RKO (cell line): Measurements from ENCODE around the gene F13A1.

ENCODE experiments used
- DNase-seq: peaks from one replicate; pipeline ENCODE4 v3.0.0-alpha.2; 2016; ENCODE audit warnings: low spot score

F13A1 gene

DNA sequence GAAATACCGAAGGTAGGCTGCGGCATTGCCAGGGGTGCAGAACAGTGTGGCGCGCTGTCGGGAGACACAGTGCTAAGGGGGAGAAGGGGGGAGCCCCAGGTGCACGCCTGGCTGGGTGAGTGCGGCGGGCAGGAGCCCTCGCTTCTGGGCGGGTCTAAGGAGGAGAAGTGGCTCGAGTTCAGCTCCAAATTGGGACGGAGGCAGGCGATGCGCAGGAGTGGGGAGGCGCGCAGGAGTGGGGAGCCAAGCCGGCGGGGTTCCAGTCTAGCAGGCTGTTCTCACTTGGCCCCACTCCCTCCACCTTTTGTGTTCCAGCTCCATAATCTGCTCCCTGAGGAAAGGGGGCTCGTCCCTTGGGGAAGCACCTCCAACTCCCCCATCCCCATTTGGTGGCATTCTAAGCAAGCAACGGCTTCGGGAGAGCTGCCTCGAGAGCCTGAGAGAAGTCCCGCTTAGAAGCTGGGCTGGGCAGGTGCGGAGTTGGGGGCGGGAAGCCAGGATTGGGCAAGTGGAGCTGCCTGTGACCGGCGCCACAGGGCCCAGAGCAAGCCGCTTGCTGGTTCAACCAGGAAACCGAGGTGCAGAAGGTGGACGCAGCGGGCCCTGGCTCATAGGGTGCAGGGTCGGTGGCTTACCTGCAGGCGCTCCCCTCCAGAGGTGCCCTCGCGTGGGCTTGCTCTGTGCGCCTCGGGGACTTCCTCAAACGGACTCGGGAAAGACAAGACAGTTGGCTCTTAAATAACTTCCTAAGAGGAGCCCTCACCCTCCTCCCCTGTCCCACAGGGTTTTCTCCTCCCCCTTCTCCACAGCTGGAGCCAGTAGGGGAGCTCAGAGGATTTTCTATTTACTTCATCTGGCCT, at the start of gene F13A1:
TSS of gene F13A1 (minus strand) at position 711 of the 860 bp plus-strand sequence. CDS start 1,998 bp downstream, outside the sequence.
- no peak for DNase-seq

GRCh38 chr6:6368684-6369052, 48.2 kb upstream of the F13A1 start:
- no peak for DNase-seq

DNA sequence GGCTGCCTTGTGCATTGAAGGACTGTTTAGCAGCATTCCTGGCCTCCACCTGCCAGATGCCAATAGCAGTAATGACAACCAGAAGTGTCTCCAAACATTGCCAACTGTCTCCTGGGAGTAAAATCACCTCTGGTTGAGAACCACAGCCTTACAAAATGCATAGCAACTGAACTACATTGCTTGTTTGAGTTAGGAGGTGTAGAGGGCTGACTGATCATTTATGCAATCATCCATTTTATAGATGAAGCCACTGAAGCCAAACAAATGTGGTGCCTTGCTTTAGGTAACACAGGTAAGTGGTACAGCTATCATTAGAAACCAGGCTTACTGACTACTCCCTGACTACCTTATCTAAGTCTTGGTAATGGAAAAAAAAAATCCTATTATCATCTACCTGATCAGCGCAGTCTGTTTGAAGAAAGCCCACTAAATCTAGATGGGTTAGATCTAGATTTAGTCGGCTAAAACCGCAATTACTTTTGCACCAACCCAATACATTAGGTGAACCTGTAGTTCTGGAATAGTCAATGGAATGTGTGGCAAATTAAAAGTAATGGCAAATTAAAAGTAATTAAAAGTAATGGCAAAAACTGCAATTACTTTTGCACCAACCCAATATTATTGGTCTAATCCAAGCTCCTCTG, 47.7 kb upstream of the F13A1 start:
- no peak for DNase-seq

- DNase-seq, result no peak
These were observed 46.3 kb upstream of the F13A1 start for GRCh38 chr6:6366803-6367202.

- DNase-seq, result no peak
These were observed 44.8 kb upstream of the F13A1 start for GRCh38 chr6:6365242-6365641.

DNA sequence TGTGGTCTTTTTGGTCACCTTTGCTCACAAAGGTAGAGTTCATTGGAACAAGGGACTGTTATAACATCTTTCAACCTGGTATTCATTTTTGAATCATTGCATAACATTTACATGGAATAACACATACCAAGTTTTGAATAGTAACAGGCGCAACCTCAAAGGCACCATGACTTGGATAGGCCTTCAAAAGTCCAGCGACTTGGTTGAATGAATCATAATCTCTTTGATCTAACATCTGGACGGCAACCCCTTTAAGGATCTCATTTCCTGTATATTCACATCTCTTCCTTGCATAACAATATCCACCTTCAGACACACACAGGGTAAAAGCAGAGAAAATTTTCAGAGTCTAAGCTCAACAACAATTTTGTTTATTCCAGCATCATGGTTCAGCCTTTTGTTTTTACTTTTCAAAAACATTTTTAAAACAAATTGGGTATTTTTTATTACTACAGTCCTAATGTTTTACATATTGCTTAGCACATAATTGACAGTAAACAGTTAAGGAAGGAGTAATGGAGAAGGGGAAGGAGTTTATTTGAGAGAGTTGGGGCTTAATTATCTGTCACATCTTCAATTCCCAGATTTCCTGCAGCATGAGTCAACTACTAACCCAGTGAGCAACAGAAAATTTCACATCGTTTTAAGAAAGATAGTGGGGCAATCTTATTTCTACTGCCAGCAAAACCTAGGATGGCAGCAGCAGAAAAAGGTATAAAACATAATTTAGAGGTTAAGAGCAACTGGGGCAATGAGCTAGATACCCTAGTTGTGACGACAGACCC, 41.8 kb upstream of the F13A1 start:
- DNase-seq, result peak; percentile 1

- no peak for DNase-seq
These were observed 37.1 kb upstream of the F13A1 start for GRCh38 chr6:6357530-6357929.

DNA sequence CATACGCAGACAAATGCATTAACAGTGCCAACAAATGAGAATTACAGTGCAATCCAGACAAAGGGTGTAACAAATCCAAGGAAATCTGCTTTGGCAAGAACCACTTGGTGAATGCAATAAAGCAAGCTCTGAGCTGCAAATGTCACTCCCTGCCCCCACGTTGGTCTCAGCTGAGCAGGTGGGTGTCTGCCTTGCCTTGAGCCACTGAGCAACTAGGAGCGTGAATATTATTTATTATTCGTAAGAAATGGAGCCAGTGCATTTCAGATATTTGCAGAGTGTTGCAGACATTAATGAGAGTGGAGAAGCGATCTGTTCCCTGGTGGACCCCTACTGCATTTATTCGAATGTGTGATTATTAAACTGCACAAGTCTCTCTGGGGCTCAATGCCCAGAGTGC, 36.6 kb upstream of the F13A1 start:
- no peak for DNase-seq

GRCh38 chr6:6352772-6353171, 32.3 kb upstream of the F13A1 start:
- no peak for DNase-seq

DNA sequence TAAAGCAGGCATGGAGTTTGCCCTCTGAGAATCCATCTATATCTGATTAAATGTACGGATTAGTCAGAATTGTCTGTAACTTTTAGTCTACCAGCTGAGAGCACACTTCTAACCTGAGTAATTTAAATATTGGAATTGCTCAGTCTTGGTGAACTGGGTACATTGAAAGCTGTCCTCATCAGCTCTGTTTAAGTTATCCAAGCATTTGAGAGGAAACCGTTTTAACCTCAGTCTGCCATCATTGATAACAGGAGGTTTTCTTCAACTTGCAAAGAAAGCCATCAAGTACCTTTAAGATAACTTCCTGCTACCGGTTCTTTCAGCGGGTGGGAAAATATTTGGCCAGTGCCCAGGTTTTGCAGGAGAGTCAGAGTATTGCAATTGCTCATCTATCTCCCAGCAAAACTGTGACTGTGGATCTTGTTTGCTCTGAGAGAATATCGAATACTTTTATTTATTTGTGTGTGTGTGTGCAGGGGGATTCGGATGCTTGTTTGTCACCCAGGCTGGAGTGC, 31.1 kb upstream of the F13A1 start:
- DNase-seq, result no peak

DNA sequence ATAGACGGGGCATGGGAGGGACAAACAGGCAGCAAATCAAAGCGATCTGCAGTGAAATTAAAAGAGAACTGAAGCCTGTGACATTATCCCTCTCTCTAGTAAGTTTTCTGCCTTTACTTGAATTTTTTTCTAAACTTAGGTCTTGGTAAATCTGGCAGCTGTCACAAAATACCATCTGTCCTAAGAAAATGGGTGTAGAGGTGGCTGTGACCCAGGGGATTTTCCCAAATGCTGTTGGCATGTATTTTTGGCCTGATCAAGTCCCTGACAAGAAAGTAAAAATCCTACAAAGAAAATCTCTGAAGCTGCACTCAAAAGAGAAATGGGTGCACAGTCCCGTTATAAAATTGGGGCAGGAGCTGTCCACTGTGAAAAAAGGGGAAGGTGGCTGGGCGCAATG, 30.2 kb upstream of the F13A1 start:
- no peak for DNase-seq

DNA sequence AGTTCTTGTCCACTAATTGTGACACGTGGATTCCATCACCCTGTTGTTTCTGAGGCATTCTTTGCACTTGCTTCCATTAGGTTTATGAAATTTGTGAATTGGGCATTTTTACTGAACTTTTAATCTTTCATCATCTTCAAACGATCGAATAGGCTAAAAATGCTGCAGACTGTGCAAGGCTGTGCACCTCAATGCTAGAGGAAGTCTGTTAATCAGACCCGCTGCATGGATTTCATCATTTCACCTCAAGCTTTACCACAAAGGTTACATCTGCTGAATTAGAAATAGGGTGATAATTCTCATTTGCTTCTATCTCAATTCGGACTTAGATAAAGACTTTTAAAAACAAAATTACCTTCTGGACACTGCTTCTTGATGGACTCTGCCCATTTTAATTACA, 27.8 kb upstream of the F13A1 start:
- no peak for DNase-seq

GRCh38 chr6:6346427-6347023, 26.1 kb upstream of the F13A1 start:
- DNase-seq, result no peak

DNA sequence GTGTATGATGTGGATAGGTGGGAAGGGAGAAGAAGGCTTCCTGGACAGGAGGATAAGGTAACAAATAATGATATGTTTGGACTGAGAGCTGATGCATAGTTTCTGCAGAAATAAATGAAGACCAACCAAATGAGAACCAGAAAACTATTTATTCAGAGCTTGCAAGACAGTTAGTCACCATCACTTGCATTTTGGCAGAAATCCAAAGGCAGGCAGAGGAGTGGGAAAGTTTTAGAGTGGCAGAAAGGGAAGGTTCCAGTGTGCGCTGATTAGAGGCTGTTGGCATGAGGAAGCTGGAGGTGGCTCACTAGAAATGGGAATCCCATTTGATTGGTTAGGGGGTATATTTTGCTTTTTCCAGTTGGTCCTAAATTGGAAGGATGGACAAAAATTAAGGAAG, 13.0 kb upstream of the F13A1 start:
- DNase-seq, result no peak

GRCh38 chr6:6332811-6333244, 12.4 kb upstream of the F13A1 start:
- no peak for DNase-seq

- no peak for DNase-seq
These were observed 11.6 kb upstream of the F13A1 start for GRCh38 chr6:6331946-6332601.

- no peak for DNase-seq
These were observed 10.9 kb upstream of the F13A1 start for GRCh38 chr6:6331393-6331792.

DNA sequence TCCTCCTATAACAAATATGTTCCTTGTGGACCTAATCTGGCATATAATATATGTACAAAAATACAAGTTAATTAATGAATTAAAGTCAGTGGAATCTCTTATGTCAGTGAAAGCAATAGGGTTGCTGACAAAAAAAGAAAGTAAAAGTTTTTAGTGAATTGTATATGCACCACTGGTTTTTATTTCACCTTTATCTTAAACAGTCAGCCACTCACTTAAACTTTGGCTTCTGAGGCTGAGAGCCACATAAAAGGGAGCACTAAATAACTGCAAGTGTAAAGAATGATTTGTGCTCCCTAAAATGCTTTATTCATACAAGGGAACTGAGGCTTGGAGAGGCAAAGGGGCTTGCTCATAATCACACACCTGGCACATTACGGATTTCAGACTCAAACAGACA, 9.9 kb upstream of the F13A1 start:
- DNase-seq, result no peak

GRCh38 chr6:6328451-6328850, 8.0 kb upstream of the F13A1 start:
- DNase-seq, result no peak

DNA sequence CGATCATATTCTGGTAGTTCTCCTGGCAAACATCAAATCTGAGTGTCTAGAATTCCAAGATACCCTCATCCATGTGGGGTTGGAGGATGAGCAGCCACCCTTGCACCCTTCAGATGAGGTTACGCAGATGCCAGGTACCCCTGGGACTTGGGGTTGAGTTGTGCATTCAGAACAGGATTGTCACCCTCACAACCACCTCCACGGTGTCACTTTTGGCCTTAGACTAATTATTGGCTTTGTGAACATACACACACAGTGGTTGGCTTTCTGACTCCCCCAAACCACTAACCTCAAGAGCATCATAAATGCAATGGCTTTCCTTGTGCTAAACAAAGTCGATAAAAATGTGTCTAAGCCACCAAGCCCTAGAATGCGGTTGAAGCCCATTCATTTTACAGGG, 2.9 kb upstream of the F13A1 start:
- DNase-seq, result no peak

- DNase-seq, result no peak
These were observed 439 bp upstream of the F13A1 start for GRCh38 chr6:6320901-6321300.
